Naive thymus-derived CD4-positive, alpha-beta T cell (primary cell): ENCODE data around the gene SERPINA3. TPM values are rescaled to one million over a fixed set of nuclear protein-coding genes. Genes with fewer than 3 reads are reported as not detected.
"Not testable (repeated sequence)": the region's sequence is repeated elsewhere in the genome, so short reads cannot be mapped to it uniquely, and the experiment has no call there.

Experiments used
- ATAC-seq: fragments of 150-1000 bp; cut with Tn5 transposase; 2 replicates; pipeline ENCODE4 v1.10.0; 2021; ENCODE audit warnings: mild to moderate bottlenecking, moderate library complexity
- CTCF ChIA-PET: fragments of 350-600 bp; sonication (Branson Sonifier 250); formaldehyde crosslinking; loops from one replicate; lab custom pipeline; 2021; ENCODE audit warnings: antibody characterized with exemption; lab: Charles Lee
- POLR2A ChIA-PET: fragments of 350-600 bp; sonication (Branson Sonifier 250); formaldehyde crosslinking; loops from one replicate; lab custom pipeline; 2021; ENCODE audit warnings: antibody characterized with exemption, inconsistent platforms; lab: Charles Lee
- DNase-seq, 9 donors: peaks; one replicate each; pipeline versions ENCODE4 v3.0.0 to v3.0.0-alpha.2; 2020 to 2022; ENCODE audit warnings: mixed read lengths in 1 of 9
- H3K27ac ChIP-seq: one replicate; pipeline ENCODE4 v1.7.0; 2013; ENCODE audit warnings: mild to moderate bottlenecking, low read depth, low read length, moderate library complexity
- H3K27me3 ChIP-seq, 2 donors: one replicate each; pipeline ENCODE4 v1.7.0; 2013; ENCODE audit warnings: low read length in 2 of 2, mild to moderate bottlenecking in 2 of 2, moderate library complexity in 2 of 2; ENCODE audit not compliant: control insufficient read depth in 2 of 2, insufficient read depth in 2 of 2
- H3K36me3 ChIP-seq, 3 experiments: 1 replicate in 2 of 3; 2 replicates in 1 of 3; pipeline ENCODE4 v1.7.0; 2013; ENCODE audit warnings: low read length in 3 of 3, mild to moderate bottlenecking in 3 of 3, moderate library complexity in 1 of 3; ENCODE audit not compliant: insufficient read depth in 3 of 3, control insufficient read depth in 2 of 3
- H3K4me1 ChIP-seq, 2 donors: one replicate each; pipeline ENCODE4 v1.7.0; 2013; ENCODE audit warnings: low read length in 2 of 2, mild to moderate bottlenecking in 2 of 2, moderate library complexity in 1 of 2; ENCODE audit not compliant: control insufficient read depth in 2 of 2, insufficient read depth in 2 of 2
- H3K4me3 ChIP-seq: 2 replicates; pipeline ENCODE4 v1.7.0; 2013; ENCODE audit warnings: mild to moderate bottlenecking, low read length
- H3K9me3 ChIP-seq, 3 experiments: 1 replicate in 2 of 3; 2 replicates in 1 of 3; pipeline ENCODE4 v1.7.0; 2013; ENCODE audit warnings: low read length in 3 of 3; ENCODE audit not compliant: control insufficient read depth in 2 of 3
- H3K27ac Mint-ChIP-seq, 9 donors: one replicate each; pipeline ENCODE4 v1.8.0; 2020 to 2022; ENCODE audit warnings: mixed read lengths in 9 of 9, mild to moderate bottlenecking in 8 of 9, moderate library complexity in 5 of 9, inconsistent platforms in 2 of 9
- H3K27me3 Mint-ChIP-seq, 5 donors: one replicate each; pipeline ENCODE4 v1.8.0; 2021 to 2022; ENCODE audit warnings: mixed read lengths in 5 of 5, mild to moderate bottlenecking in 1 of 5
- H3K36me3 Mint-ChIP-seq, 5 donors: one replicate each; pipeline ENCODE4 v1.8.0; 2020 to 2022; ENCODE audit warnings: mixed read lengths in 5 of 5, mild to moderate bottlenecking in 3 of 5, inconsistent platforms in 1 of 5
- H3K4me1 Mint-ChIP-seq, 7 donors: one replicate each; pipeline ENCODE4 v1.8.0; 2020 to 2022; ENCODE audit warnings: mixed read lengths in 7 of 7, mild to moderate bottlenecking in 3 of 7, inconsistent platforms in 1 of 7
- H3K4me3 Mint-ChIP-seq, 10 donors: one replicate each; pipeline ENCODE4 v1.8.0; 2020 to 2022; ENCODE audit warnings: mild to moderate bottlenecking in 10 of 10, mixed read lengths in 10 of 10, moderate library complexity in 6 of 10, inconsistent platforms in 2 of 10
- H3K9me3 Mint-ChIP-seq, 11 donors: one replicate each; pipeline ENCODE4 v1.8.0; 2020 to 2022; ENCODE audit warnings: mixed read lengths in 11 of 11, mild to moderate bottlenecking in 4 of 11, inconsistent platforms in 1 of 11, moderate library complexity in 1 of 11
- intact Hi-C, 2 donors: fragments of 100-400 bp; cut with micrococcal nuclease; formaldehyde crosslinking; loops; one replicate each; pipeline ENCODE4 v1.15.1; 2023
- polyA plus RNA-seq, 2 donors: library from polyadenylated mRNA; unstranded; fragments of 300-500 nt; fragmentation: Illumina TruSeq; gene quantifications; one replicate each; pipeline ENCODE4 v1.2.3, GENCODE V29; 2021
- total RNA-seq, 6 experiments: library from RNA in 5 of 6; stranded (reverse) in 5 of 6; gene quantifications; 1 replicate in 5 of 6; 2 replicates in 1 of 6; pipeline ENCODE4 v1.2.3 and lab custom pipeline; 2021 to 2026

The SERPINA3 gene
- total and polyA plus RNA-seq, 7 experiments from 2014 or later = not detected

GRCh38 chr14:94608966-94609365 lies 3.2 kb upstream of the SERPINA3 start:
- intact Hi-C loops, DNase-seq, H3K36me3 Mint-ChIP-seq, H3K27me3 ChIP-seq, H3K4me3 Mint-ChIP-seq, POLR2A ChIA-PET, H3K9me3 ChIP-seq, H3K4me1 ChIP-seq, H3K4me1 Mint-ChIP-seq, H3K36me3 ChIP-seq, H3K27ac Mint-ChIP-seq, CTCF ChIA-PET, H3K4me3 ChIP-seq, H3K27ac ChIP-seq, ATAC-seq: not testable (repeated sequence)
- peaks cover 6 to 12% (median 9%) of the 10 kb centered on the region in 5 donors for H3K27me3 Mint-ChIP-seq
- H3K9me3 Mint-ChIP-seq = peaks cover 0 to 24% (median 2%) of the 10 kb centered on the region in 11 donors

GRCh38 chr14:94611179-94611578 lies 1.0 kb upstream of the SERPINA3 start:
- Histone ChIP-seq H3K27me3 (no peaks in the 10 kb centered on the region), H3K4me1 (no peaks in the 10 kb centered on the region), H3K36me3 (no peaks in the 10 kb centered on the region), H3K27ac (no peak overlapping the region), H3K4me3 (no peak overlapping the region), H3K9me3 (no peaks in the 10 kb centered on the region)
- H3K4me1 Mint-ChIP-seq = no peaks in the 10 kb centered on the region
- intact Hi-C loops = no loop called here
- H3K4me3 Mint-ChIP-seq = no peak overlapping the region
- ATAC-seq (no peak), DNase-seq (no peak)
- no peak overlapping the region for H3K27ac Mint-ChIP-seq
- no peaks in the 10 kb centered on the region for H3K36me3 Mint-ChIP-seq
- CTCF ChIA-PET = no interaction called here
- peaks cover 0 to 24% (median 2%) of the 10 kb centered on the region in 11 donors for H3K9me3 Mint-ChIP-seq
- POLR2A ChIA-PET = no interaction called here
- peaks cover 3 to 16% (median 4%) of the 10 kb centered on the region in 5 donors for H3K27me3 Mint-ChIP-seq

GRCh38 chr14:94612580-94613554 lies 676 bp downstream of the SERPINA3 start:
- Histone ChIP-seq H3K4me1 (no peaks in the 10 kb centered on the region), H3K36me3 (no peaks in the 10 kb centered on the region), H3K27me3 (no peaks in the 10 kb centered on the region), H3K27ac (no peak overlapping the region), H3K9me3 (no peaks in the 10 kb centered on the region), H3K4me3 (no peak overlapping the region)
- POLR2A ChIA-PET = no interaction called here
- no peaks in the 10 kb centered on the region for H3K36me3 Mint-ChIP-seq
- H3K9me3 Mint-ChIP-seq = peaks cover 0 to 29% (median 9%) of the 10 kb centered on the region in 11 donors
- ATAC-seq (no peak), DNase-seq (no peak)
- no peaks in the 10 kb centered on the region for H3K4me1 Mint-ChIP-seq
- no peak overlapping the region for H3K27ac Mint-ChIP-seq
- no peak overlapping the region for H3K4me3 Mint-ChIP-seq
- intact Hi-C loops = no loop called here
- CTCF ChIA-PET = no interaction called here
- H3K27me3 Mint-ChIP-seq = peaks cover 0 to 16% (median 4%) of the 10 kb centered on the region in 5 donors

GRCh38 chr14:94613720-94614644 lies 1.8 kb downstream of the SERPINA3 start:
- H3K4me1 ChIP-seq = no peaks in the 10 kb centered on the region
- DNase-seq (no peak), ATAC-seq (no peak)
- Mint-ChIP-seq H3K4me1 (no peaks in the 10 kb centered on the region), H3K27me3 (peaks cover 0 to 16% (median 3%) of the 10 kb centered on the region in 5 donors), H3K36me3 (no peaks in the 10 kb centered on the region), H3K9me3 (peaks cover 2 to 34% (median 17%) of the 10 kb centered on the region in 11 donors), H3K4me3 (no peak overlapping the region), H3K27ac (no peak overlapping the region)
- no peaks in the 10 kb centered on the region for H3K27me3 ChIP-seq
- H3K4me3 ChIP-seq = no peak overlapping the region
- peaks cover 0 to 10% (median 0%) of the 10 kb centered on the region in 3 experiments for H3K9me3 ChIP-seq
- intact Hi-C loops = no loop called here
- POLR2A ChIA-PET = no interaction called here
- CTCF ChIA-PET = interaction anchor here (0.6 kb wide), 1 partner anchor 13 kb away, joined by 4 read pairs; no protein-coding TSS in a partner anchor
- no peaks in the 10 kb centered on the region for H3K36me3 ChIP-seq
- no peak overlapping the region for H3K27ac ChIP-seq

GRCh38 chr14:94614802-94615201 lies 2.6 kb downstream of the SERPINA3 start:
- Mint-ChIP-seq H3K9me3 (peaks cover 1 to 31% (median 19%) of the 10 kb centered on the region in 11 donors), H3K4me1 (no peaks in the 10 kb centered on the region), H3K4me3 (no peak overlapping the region), H3K36me3 (no peaks in the 10 kb centered on the region), H3K27me3 (peaks cover 0 to 17% (median 4%) of the 10 kb centered on the region in 5 donors), H3K27ac (no peak overlapping the region)
- intact Hi-C loops = no loop called here
- ChIA-PET POLR2A (no interaction called here), CTCF (interaction anchor here (0.6 kb wide), 1 partner anchor 13 kb away, joined by 4 read pairs; no protein-coding TSS in a partner anchor)
- no peak for ATAC-seq
- no peaks in the 10 kb centered on the region for H3K27me3 ChIP-seq
- H3K27ac ChIP-seq = no peak overlapping the region
- no peaks in the 10 kb centered on the region for H3K36me3 ChIP-seq
- no peak for DNase-seq
- peaks cover 0 to 12% (median 0%) of the 10 kb centered on the region in 3 experiments for H3K9me3 ChIP-seq
- H3K4me3 ChIP-seq = no peak overlapping the region
- H3K4me1 ChIP-seq = no peaks in the 10 kb centered on the region

GRCh38 chr14:94615254-94615653 lies 3.1 kb downstream of the SERPINA3 start:
- peaks cover 0 to 22% (median 8%) of the 10 kb centered on the region in 5 donors for H3K27me3 Mint-ChIP-seq
- peaks cover 0 to 3% (median 0%) of the 10 kb centered on the region in 5 donors for H3K36me3 Mint-ChIP-seq
- no peak overlapping the region for H3K27ac ChIP-seq
- H3K27ac Mint-ChIP-seq = no peak overlapping the region
- DNase-seq (no peak), ATAC-seq (no peak)
- no peaks in the 10 kb centered on the region for H3K27me3 ChIP-seq
- no peaks in the 10 kb centered on the region for H3K36me3 ChIP-seq
- H3K4me3 Mint-ChIP-seq = no peak overlapping the region
- no peaks in the 10 kb centered on the region for H3K4me1 Mint-ChIP-seq
- H3K9me3 ChIP-seq = peaks cover 0 to 12% (median 0%) of the 10 kb centered on the region in 3 experiments
- ChIA-PET CTCF (no interaction called here), POLR2A (no interaction called here)
- peaks cover 3 to 31% (median 19%) of the 10 kb centered on the region in 11 donors for H3K9me3 Mint-ChIP-seq
- no peak overlapping the region for H3K4me3 ChIP-seq
- no peaks in the 10 kb centered on the region for H3K4me1 ChIP-seq
- intact Hi-C loops = no loop called here
